ENCODE data around the gene RAB11FIP3.

DNA sequence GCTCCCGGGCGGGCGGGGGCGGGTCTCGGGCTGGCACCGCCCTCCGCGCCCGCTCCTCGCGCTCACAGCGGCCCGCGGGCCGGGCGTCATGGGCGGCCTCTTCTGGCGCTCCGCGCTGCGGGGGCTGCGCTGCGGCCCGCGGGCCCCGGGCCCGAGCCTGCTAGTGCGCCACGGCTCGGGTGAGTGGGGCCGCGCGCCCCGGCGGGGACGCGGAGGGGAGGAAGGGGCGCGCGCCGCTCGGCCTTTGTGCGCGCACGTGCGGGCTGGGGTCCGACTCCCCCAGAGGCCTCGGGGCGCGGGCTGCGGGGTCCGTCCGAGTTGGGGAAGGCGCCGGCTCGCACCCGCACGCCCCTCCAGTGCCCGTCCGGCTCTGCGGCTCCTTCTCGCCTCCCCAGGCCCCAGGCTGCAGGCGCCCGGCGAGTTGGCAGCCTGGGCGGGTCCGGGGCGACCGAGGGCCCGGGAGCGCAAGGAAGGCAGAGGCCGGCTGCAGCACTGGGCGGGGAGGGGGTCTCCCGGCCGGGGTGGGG lies 28.3 kb upstream of the RAB11FIP3 start, which contains the start of gene NME4:
- TF ChIP-seq, protein P1, sequence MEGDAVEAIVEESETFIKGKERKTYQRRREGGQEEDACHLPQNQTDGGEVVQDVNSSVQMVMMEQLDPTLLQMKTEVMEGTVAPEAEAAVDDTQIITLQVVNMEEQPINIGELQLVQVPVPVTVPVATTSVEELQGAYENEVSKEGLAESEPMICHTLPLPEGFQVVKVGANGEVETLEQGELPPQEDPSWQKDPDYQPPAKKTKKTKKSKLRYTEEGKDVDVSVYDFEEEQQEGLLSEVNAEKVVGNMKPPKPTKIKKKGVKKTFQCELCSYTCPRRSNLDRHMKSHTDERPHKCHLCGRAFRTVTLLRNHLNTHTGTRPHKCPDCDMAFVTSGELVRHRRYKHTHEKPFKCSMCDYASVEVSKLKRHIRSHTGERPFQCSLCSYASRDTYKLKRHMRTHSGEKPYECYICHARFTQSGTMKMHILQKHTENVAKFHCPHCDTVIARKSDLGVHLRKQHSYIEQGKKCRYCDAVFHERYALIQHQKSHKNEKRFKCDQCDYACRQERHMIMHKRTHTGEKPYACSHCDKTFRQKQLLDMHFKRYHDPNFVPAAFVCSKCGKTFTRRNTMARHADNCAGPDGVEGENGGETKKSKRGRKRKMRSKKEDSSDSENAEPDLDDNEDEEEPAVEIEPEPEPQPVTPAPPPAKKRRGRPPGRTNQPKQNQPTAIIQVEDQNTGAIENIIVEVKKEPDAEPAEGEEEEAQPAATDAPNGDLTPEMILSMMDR (conservative IDR thresholded peaks at IDR 0.05 in 1 of 2, IDR thresholded peaks at IDR 0.05 in 1 of 2; ENCODE audit: extremely low read depth in 1 of 2, insufficient read depth in 1 of 2, low read depth in 1 of 2, low read length in 2 of 2): no peak
- no peak for TF ChIP-seq EZH2 (IDR thresholded peaks at IDR 0.05; ENCODE audit: borderline replicate concordance, low read length)
